ENCODE measurements around the gene TXNL4B.

The TXNL4B gene

DNA sequence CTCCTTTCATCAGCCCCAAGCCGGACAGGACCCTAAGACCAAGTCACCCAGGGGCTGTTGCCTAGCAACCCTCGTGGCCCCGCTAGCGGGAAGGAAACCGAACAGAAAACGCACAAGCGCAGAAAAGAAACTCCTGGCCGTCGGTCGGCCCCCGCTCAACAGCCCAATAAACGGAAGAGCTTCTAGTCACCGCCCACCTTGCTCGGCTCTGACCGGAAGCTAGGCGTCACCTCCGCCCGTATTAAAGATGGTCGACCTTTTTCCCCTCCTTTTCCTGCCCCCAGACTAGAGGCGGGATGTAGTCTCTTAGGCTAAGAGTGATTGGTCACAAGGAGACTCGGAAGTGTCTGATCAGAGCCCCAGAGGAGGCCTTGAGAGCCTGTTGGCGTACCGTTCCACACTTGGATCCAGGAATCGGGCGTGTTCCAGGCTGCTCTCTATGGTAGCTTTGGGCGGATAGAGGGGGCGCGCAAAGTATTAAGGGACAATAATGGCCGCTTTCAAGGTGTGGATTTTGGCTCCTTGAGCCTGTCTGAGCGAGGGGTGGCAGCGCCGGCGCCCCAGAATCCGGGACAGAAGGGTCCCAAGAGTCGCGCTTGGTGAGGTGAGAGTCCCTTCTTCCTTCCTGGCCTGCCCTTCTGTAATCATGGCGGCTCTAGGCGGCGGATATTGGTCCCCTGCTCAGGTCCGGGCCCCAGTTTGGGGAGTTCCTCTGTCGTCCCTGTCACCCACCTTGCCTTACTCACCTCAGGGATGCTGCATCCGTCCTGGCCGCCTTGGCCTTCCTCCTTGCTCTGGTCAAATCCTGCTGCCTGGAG, at the start of gene TXNL4B, which contains the start of gene DHX38:
TSS of gene TXNL4B (minus strand) at position 173 of the 818 bp plus-strand sequence. CDS start 2,871 bp downstream, outside the sequence.
TSS of gene DHX38 (plus strand) at position 400 of the 818 bp plus-strand sequence. CDS start 2,311 bp downstream, outside the sequence.
- TF ChIP-seq, protein P1, sequence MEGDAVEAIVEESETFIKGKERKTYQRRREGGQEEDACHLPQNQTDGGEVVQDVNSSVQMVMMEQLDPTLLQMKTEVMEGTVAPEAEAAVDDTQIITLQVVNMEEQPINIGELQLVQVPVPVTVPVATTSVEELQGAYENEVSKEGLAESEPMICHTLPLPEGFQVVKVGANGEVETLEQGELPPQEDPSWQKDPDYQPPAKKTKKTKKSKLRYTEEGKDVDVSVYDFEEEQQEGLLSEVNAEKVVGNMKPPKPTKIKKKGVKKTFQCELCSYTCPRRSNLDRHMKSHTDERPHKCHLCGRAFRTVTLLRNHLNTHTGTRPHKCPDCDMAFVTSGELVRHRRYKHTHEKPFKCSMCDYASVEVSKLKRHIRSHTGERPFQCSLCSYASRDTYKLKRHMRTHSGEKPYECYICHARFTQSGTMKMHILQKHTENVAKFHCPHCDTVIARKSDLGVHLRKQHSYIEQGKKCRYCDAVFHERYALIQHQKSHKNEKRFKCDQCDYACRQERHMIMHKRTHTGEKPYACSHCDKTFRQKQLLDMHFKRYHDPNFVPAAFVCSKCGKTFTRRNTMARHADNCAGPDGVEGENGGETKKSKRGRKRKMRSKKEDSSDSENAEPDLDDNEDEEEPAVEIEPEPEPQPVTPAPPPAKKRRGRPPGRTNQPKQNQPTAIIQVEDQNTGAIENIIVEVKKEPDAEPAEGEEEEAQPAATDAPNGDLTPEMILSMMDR (IDR thresholded peaks at IDR 0.05; ENCODE audit: insufficient read depth, low read length, missing control alignments), result no peak
- POLR2A ChIA-PET, result interaction anchor here (0.5 to 1.0 kb wide), 7 partner anchors 9 to 439 kb away, joined by 3 to 4 read pairs (median 3); partner anchors contain the start of gene AP1G1
- CTCF ChIA-PET, result interaction anchor here (1.1 to 2.8 kb wide), 3 partner anchors 27 to 43 kb away, joined by 3 to 15 read pairs (median 6); no protein-coding TSS in a partner anchor
- peak within 1 kb of the TSS; percentile 100 for H3K4me3 ChIP-seq (ENCODE audit: low read depth, low read length)
- peak; percentile 95 for DNase-seq (ENCODE audit: low read depth, low spot score)

DNA sequence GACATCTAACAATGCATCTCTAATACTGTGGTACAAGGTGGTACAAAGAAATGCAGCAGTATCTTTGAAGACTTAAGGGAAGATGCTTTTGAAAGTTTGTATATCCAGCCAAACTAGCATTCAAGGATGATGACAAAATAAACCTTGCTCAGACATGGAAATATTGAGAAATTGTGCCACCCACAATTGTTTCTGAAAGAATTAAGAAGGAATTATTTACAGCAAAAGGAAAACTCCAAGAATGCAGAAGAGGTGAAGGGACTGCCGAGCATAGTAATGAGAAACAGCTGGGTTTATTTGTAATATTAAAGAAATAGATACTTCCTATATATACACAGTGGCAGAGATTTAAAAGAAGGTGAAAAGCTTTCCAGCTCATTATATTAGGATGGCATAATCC, 49.1 kb upstream of the TXNL4B start:
- TF ChIP-seq, protein P1 (IDR thresholded peaks at IDR 0.05; ENCODE audit: insufficient read depth, low read length, missing control alignments), result no peak
- ChIA-PET POLR2A (no interaction called here), CTCF (interaction anchor here (3.7 kb wide), 1 partner anchor 18 kb away, joined by 11 read pairs; no protein-coding TSS in a partner anchor)
- H3K4me3 ChIP-seq (ENCODE audit: low read depth, low read length), result no peak overlapping the region
- DNase-seq (ENCODE audit: low read depth, low spot score), result no peak

DNA sequence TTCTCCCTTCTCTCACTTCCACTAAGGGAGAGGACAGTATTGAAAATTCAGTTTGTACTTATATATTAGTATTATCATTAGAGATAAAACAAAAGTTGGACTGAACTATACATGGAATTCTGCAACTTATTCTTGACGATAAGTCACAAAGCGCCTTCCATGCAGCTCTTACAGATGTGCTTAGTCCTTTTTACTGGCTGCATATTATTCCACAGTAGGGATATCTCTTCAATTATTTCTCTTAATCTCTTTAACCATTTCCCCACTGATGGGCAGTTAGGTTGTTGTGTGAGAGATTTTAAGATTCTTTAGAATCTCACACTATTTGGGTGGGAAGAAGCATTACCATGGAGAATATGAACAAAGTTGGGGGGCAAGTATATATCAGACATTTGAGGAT, 46.5 kb upstream of the TXNL4B start:
- DNase-seq (ENCODE audit: low read depth, low spot score), result no peak
- no peak overlapping the region for H3K4me3 ChIP-seq (ENCODE audit: low read depth, low read length)
- ChIA-PET POLR2A (no interaction called here), CTCF (no interaction called here)
- TF ChIP-seq, protein P1 (IDR thresholded peaks at IDR 0.05; ENCODE audit: insufficient read depth, low read length, missing control alignments), result no peak

DNA sequence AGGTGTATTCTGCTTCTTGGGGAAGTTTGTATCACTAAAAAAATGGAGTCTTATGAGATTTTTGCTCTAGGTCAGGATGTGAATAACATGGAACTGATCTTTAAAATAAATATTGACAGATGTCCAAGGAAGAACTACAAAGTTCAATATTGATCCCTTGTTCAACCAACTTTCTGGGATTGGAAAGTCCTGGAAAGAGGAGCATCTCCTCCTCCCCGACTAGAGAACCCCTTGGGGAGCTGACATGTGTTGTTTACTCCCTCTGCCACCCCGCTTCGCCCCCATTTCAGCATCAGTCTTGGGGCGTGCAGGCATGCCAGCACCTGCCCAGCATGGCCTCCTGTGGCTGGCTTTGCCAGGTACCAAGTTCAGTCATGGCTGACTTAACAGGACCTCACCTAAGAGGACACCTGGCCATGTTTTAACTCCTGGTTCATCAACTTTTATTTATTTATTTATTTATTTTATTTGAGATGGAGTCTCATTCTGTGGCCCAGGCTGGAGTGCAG, 44.7 kb upstream of the TXNL4B start:
- DNase-seq (ENCODE audit: low read depth, low spot score), result no peak
- ChIA-PET CTCF (no interaction called here), POLR2A (no interaction called here)
- H3K4me3 ChIP-seq (ENCODE audit: low read depth, low read length), result no peak overlapping the region
- TF ChIP-seq, protein P1 (IDR thresholded peaks at IDR 0.05; ENCODE audit: insufficient read depth, low read length, missing control alignments), result no peak

DNA sequence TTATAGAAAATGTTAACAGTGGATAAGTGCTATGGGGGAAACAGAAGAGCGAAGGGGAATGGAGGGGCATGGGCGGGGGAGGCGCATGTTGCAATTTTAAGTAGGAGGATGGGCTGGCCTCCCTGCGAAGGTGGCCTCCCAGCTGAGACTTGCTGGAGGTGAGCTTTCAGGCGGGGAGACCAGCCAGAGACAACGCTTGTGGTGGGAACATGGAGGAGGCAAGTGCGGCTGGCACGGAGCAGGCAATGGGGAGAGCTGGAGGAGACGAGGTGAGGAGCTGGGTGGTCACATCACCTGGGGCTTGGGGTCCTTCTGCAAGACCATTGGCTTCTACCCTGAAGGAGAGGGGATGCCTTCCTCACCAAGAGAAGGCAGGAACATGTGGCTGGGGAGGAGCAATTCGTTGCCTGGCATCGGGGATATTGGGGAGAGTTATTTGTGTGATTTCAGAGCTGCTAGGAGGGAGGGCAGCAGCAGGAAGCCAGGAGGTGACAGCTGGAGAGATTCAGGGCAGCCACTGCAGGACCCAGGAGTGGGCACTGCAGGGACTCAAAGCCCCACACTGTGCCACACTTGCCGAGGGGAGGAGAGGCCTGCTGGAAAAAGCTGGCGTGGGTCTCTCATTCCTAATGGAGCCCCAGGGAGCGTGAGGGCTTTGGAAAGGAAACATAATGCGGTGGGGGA, 44.1 kb upstream of the TXNL4B start:
- DNase-seq (ENCODE audit: low read depth, low spot score), result no peak
- CTCF ChIA-PET, result interaction anchor here (0.6 kb wide), 1 partner anchor 13 kb away, joined by 3 read pairs; no protein-coding TSS in a partner anchor
- no peak overlapping the region for H3K4me3 ChIP-seq (ENCODE audit: low read depth, low read length)
- POLR2A ChIA-PET, result no interaction called here
- TF ChIP-seq, protein P1 (IDR thresholded peaks at IDR 0.05; ENCODE audit: insufficient read depth, low read length, missing control alignments), result no peak

All from AG04449 (cell line).